ENCODE measurements around the gene SVOP. TPM values are rescaled to one million over a fixed set of nuclear protein-coding genes. Genes with fewer than 3 reads are reported as not detected.

SVOP gene
- total RNA-seq, 6 experiments from 2014 or later: not detected

DNA sequence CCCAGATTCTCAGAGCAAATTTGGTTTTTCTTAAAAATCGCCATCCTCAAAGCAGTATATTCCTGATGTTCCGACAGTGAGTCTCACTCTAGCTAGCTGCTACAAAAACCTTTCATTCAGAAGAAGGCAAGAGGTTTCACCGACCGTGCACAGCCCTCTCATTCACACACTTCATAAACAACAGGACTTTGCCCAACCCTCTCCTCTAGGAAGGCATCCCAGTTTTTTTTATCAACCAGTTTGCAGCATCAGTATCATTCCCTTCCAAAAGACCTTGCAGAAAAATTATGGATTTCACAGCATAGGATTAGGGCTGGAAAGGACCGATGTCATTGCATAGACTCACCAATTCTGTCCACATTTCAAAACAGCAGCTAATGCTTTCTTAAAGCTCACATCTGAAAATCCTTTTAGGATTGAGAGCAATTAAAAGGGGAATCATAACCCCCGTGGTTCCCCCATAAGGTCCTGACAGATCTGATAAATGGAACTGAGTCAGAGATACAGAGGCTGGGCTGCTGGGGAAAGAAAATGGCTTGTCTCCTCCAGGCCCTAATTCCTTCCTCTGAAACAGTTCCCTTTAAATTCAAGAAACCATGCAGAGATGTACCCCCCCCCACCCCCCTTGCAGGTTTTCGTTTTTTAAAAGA is 597 bp downstream of the SVOP start:
- no peak overlapping the region for H3K4me3 ChIP-seq
- intact Hi-C loops (cut with DNase I): no loop called here
- DNase-seq: no peak
- H3K9me3 ChIP-seq: no peaks in the 10 kb centered on the region
- no peak overlapping the region for H3K27ac ChIP-seq
- TF ChIP-seq, protein P1, sequence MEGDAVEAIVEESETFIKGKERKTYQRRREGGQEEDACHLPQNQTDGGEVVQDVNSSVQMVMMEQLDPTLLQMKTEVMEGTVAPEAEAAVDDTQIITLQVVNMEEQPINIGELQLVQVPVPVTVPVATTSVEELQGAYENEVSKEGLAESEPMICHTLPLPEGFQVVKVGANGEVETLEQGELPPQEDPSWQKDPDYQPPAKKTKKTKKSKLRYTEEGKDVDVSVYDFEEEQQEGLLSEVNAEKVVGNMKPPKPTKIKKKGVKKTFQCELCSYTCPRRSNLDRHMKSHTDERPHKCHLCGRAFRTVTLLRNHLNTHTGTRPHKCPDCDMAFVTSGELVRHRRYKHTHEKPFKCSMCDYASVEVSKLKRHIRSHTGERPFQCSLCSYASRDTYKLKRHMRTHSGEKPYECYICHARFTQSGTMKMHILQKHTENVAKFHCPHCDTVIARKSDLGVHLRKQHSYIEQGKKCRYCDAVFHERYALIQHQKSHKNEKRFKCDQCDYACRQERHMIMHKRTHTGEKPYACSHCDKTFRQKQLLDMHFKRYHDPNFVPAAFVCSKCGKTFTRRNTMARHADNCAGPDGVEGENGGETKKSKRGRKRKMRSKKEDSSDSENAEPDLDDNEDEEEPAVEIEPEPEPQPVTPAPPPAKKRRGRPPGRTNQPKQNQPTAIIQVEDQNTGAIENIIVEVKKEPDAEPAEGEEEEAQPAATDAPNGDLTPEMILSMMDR (IDR thresholded peaks at IDR 0.05): no peak
- TF ChIP-seq POLR2A (IDR thresholded peaks at IDR 0.05): no peak
- WGBS (ENCODE audit: insufficient coverage, low coverage, low lambda C conversion rate, missing lambda C conversion rate): 44% methylated on average over 7 of the region's 7 CpGs
- ATAC-seq: no peak
- peaks cover 0 to 3% (median 0%) of the 10 kb centered on the region in 4 donors for H3K4me1 ChIP-seq
- H3K36me3 ChIP-seq: no peaks in the 10 kb centered on the region
- H3K27me3 ChIP-seq: no peaks in the 10 kb centered on the region

DNA sequence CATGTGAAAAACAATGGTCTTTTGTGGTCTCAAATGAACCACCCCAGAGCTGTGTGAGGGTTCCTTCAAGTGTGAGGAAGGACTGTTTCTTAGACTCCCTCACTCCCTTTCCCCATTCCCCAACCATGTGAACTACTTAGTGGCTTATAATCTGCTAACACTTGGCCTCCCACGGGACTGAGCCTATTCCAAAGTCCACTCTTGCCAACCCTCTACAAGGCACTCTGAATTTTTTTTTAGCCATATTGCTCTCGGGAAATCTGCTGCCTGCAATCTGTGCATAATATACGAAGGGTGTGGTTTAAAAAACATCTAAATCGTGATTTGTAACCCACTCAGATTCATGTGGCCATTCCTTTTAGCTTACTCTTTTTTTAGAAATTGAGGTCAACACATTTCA is 2.6 kb downstream of the SVOP start:
- intact Hi-C loops (cut with DNase I): no loop called here
- Histone ChIP-seq H3K9me3 (no peaks in the 10 kb centered on the region), H3K27me3 (no peaks in the 10 kb centered on the region), H3K36me3 (no peaks in the 10 kb centered on the region), H3K27ac (no peak overlapping the region), H3K4me3 (no peak overlapping the region), H3K4me1 (peaks cover 0 to 3% (median 0%) of the 10 kb centered on the region in 4 donors)
- WGBS (ENCODE audit: insufficient coverage, low coverage, low lambda C conversion rate, missing lambda C conversion rate): 40% methylated on average over 4 of the region's 4 CpGs
- TF ChIP-seq POLR2A (IDR thresholded peaks at IDR 0.05): no peak
- no peak for DNase-seq
- no peak for ATAC-seq

DNA sequence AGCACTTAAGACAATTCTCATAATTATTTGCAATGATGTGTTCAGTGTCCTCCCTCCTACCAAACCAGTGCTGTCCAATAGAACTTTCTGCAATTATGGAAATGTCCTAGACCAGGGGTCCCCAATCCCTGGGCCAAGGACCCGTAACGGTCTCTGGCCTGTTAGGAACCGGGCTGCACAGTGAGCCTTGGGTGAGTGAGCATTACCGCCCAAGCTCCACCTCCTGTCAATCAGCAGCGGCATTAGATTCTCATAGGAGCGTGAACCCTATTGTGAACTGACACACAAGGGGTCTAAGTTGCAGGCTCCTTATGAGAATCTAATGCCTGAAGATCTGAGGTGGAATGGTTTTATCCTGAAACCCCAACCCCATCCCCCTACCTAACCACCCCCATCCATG is 3.9 kb downstream of the SVOP start:
- no peak overlapping the region for H3K4me3 ChIP-seq
- WGBS (ENCODE audit: insufficient coverage, low coverage, low lambda C conversion rate, missing lambda C conversion rate): 0% methylated on average over 1 of the region's 6 CpGs

DNA sequence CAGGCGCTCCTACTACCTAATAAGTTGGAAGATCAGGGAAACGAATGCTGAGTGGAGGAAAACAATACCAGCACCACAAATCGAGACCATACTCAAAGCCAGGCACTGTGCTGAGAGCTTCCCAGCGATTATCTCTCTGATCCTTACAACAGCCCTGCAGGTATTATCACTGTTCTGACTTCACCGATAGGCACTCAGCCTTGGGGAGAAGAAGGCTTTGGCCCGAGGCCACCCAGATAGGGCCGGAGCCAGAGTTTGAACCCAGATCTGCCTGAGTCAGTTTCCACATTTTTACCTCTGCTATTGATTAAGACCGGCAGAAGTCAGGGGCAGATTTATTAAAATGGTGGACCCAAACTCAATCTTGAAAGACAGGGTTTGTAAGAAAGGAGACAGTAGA is 4.9 kb downstream of the SVOP start:
- intact Hi-C loops (cut with DNase I): no loop called here
- Histone ChIP-seq H3K4me1 (peaks cover 0 to 2% (median 0%) of the 10 kb centered on the region in 4 donors), H3K4me3 (no peak overlapping the region), H3K27me3 (no peaks in the 10 kb centered on the region), H3K36me3 (no peaks in the 10 kb centered on the region), H3K27ac (no peak overlapping the region), H3K9me3 (no peaks in the 10 kb centered on the region)
- 70% methylated on average over 6 of the region's 8 CpGs for WGBS (ENCODE audit: insufficient coverage, low coverage, low lambda C conversion rate, missing lambda C conversion rate)
- TF ChIP-seq, protein P1 (IDR thresholded peaks at IDR 0.05): no peak
- no peak for TF ChIP-seq POLR2A (IDR thresholded peaks at IDR 0.05)
- ATAC-seq (no peak), DNase-seq (no peak)

More for the DNA sequence above, 3.9 kb downstream of the SVOP start:
- TF ChIP-seq, protein P1 (IDR thresholded peaks at IDR 0.05): no peak
- no peak for TF ChIP-seq POLR2A (IDR thresholded peaks at IDR 0.05)
- no peaks in the 10 kb centered on the region for H3K36me3 ChIP-seq
- H3K27ac ChIP-seq: no peak overlapping the region
- no peaks in the 10 kb centered on the region for H3K27me3 ChIP-seq
- ATAC-seq (no peak), DNase-seq (no peak)
- intact Hi-C loops (cut with DNase I): no loop called here
- peaks cover 0 to 3% (median 0%) of the 10 kb centered on the region in 4 donors for H3K4me1 ChIP-seq
- no peaks in the 10 kb centered on the region for H3K9me3 ChIP-seq

- Histone ChIP-seq H3K27ac (no peak overlapping the region), H3K27me3 (no peaks in the 10 kb centered on the region), H3K9me3 (no peaks in the 10 kb centered on the region), H3K36me3 (no peaks in the 10 kb centered on the region), H3K4me1 (no peaks in the 10 kb centered on the region), H3K4me3 (no peak overlapping the region)
- ATAC-seq (no peak), DNase-seq (no peak)
- intact Hi-C loops (cut with DNase I): no loop called here
- WGBS (ENCODE audit: insufficient coverage, low coverage, low lambda C conversion rate, missing lambda C conversion rate): 84% methylated on average over 6 of the region's 6 CpGs
- no peak for TF ChIP-seq POLR2A (IDR thresholded peaks at IDR 0.05)
- TF ChIP-seq, protein P1 (IDR thresholded peaks at IDR 0.05): no peak
Measured at GRCh38 chr12:109014984-109015765, 5.7 kb downstream of the SVOP start.
